WTC11 (cell line): ENCODE measurements around the gene SCARB2. TPM values are rescaled to one million over a fixed set of nuclear protein-coding genes. Genes with fewer than 3 reads are reported as not detected.

Experiments
- ATAC-seq: fragments of 200-7000 bp; cut with Tn5 transposase; 2 replicates; pipeline ENCODE4 v1.10.0; 2021; ENCODE audit warnings: mild to moderate bottlenecking, moderate library complexity
- CTCF ChIA-PET: fragments of 300-600 bp; sonication (Branson Sonifier 250); formaldehyde crosslinking; loops from one replicate; lab custom pipeline; 2021; ENCODE audit warnings: antibody characterized with exemption; lab: Charles Lee
- POLR2A ChIA-PET: fragments of 350-600 bp; sonication (Branson Sonifier 250); formaldehyde crosslinking; loops from one replicate; lab custom pipeline; 2021; ENCODE audit warnings: antibody characterized with exemption; lab: Charles Lee
- DNase-seq: peaks from one replicate; pipeline ENCODE4 v3.0.0; 2021; ENCODE audit warnings: low spot score
- H3K27ac Mint-ChIP-seq: 2 replicates; pipeline ENCODE4 v1.8.0; 2021; ENCODE audit warnings: mixed read lengths
- H3K27me3 Mint-ChIP-seq: 2 replicates; pipeline ENCODE4 v1.8.0; 2021; ENCODE audit warnings: low read depth, mild to moderate bottlenecking, moderate library complexity, mixed read lengths
- H3K36me3 Mint-ChIP-seq: 2 replicates; pipeline ENCODE4 v1.8.0; 2021; ENCODE audit warnings: mixed read lengths
- H3K4me1 Mint-ChIP-seq: 2 replicates; pipeline ENCODE4 v1.8.0; 2022; ENCODE audit warnings: mixed read lengths
- H3K4me3 Mint-ChIP-seq: 2 replicates; pipeline ENCODE4 v1.8.0; 2021; ENCODE audit warnings: mild to moderate bottlenecking, moderate library complexity, mixed read lengths
- H3K9me3 Mint-ChIP-seq: 2 replicates; pipeline ENCODE4 v1.8.0; 2021; ENCODE audit warnings: mixed read lengths
- ARID4B ChIP-seq: sonication (generic); formaldehyde crosslinking; IDR thresholded peaks from 2 replicates; pipeline ENCODE4 v1.8.0; 2023; ENCODE audit warnings: missing genetic modification reagents, mild to moderate bottlenecking, borderline replicate concordance
- ATF2 ChIP-seq: sonication (generic); formaldehyde crosslinking; IDR thresholded peaks from 2 replicates; pipeline ENCODE4 v1.8.1; 2022; ENCODE audit warnings: low read depth, missing genetic modification reagents, borderline replicate concordance
- CREM ChIP-seq: sonication (generic); formaldehyde crosslinking; IDR thresholded peaks from 2 replicates; pipeline ENCODE4 v1.8.1; 2022; ENCODE audit warnings: mild to moderate bottlenecking, missing genetic modification reagents, moderate library complexity
- EMX1 ChIP-seq: fragments of 250-450 bp; sonication (Bioruptor Pico); IDR thresholded peaks from 2 replicates; pipeline ENCODE4 v1.8.0; 2021; ENCODE audit warnings: mild to moderate bottlenecking
- GTF2I ChIP-seq: fragments of 250-450 bp; sonication (Bioruptor Pico); conservative IDR thresholded peaks from 2 replicates; pipeline ENCODE4 v1.4.0; 2021; ENCODE audit warnings: mild to moderate bottlenecking
- IRF1 ChIP-seq: sonication (generic); formaldehyde crosslinking; IDR thresholded peaks from 2 replicates; pipeline ENCODE4 v1.8.0; 2023; ENCODE audit warnings: missing genetic modification reagents
- MXD4 ChIP-seq: fragments of 250-450 bp; sonication (Bioruptor Pico); IDR thresholded peaks from 2 replicates; pipeline ENCODE4 v1.8.0; 2021; ENCODE audit warnings: mild to moderate bottlenecking, moderate library complexity, borderline replicate concordance
- STAT6 ChIP-seq: sonication (generic); formaldehyde crosslinking; conservative IDR thresholded peaks from 2 replicates; pipeline ENCODE4 v1.8.1; 2023; ENCODE audit warnings: mild to moderate bottlenecking, low read depth, missing genetic modification reagents, moderate library complexity
- TCF7 ChIP-seq: sonication (generic); formaldehyde crosslinking; IDR thresholded peaks from 2 replicates; pipeline ENCODE4 v1.8.0; 2022; ENCODE audit warnings: mild to moderate bottlenecking, low read depth, missing genetic modification reagents, moderate library complexity
- TEAD1 ChIP-seq: sonication (generic); formaldehyde crosslinking; IDR thresholded peaks from 2 replicates; pipeline ENCODE4 v1.8.0; 2022; ENCODE audit warnings: mild to moderate bottlenecking, missing genetic modification reagents
- ZNF121 ChIP-seq: sonication (generic); formaldehyde crosslinking; IDR thresholded peaks from 2 replicates; pipeline ENCODE4 v1.8.0; 2023; ENCODE audit warnings: missing genetic modification reagents
- ZNF219 ChIP-seq: sonication (generic); formaldehyde crosslinking; IDR thresholded peaks from 2 replicates; pipeline ENCODE4 v1.8.0; 2023; ENCODE audit warnings: missing genetic modification reagents, mild to moderate bottlenecking, borderline replicate concordance
- ZNF263 ChIP-seq: sonication (generic); formaldehyde crosslinking; IDR thresholded peaks from 2 replicates; pipeline ENCODE4 v1.8.1; 2022; ENCODE audit warnings: low read depth, mild to moderate bottlenecking, moderate library complexity, missing genetic modification reagents
- ZNF423 ChIP-seq: fragments of 250-450 bp; sonication (Bioruptor Pico); IDR thresholded peaks from 2 replicates; pipeline ENCODE4 v2.1.2; 2022; ENCODE audit warnings: mild to moderate bottlenecking, moderate library complexity
- total RNA-seq: library from RNA; stranded (reverse); gene quantifications from 3 replicates; pipeline ENCODE4 v1.2.3, GENCODE V29; 2021
- TF ChIP-seq, protein P1 (sequence below): fragments of 250-450 bp; sonication (Bioruptor Pico); IDR thresholded peaks from 2 replicates; pipeline ENCODE4 v2.1.2; 2022; ENCODE audit warnings: mild to moderate bottlenecking, moderate library complexity
- TF ChIP-seq, protein P2 (sequence below): fragments of 250-450 bp; sonication (Bioruptor Pico); IDR thresholded peaks from 2 replicates; pipeline ENCODE4 v1.9.0; 2021; ENCODE audit warnings: moderate library complexity, mild to moderate bottlenecking, inconsistent platforms, borderline replicate concordance
- TF ChIP-seq, protein P3 (sequence below): fragments of 250-450 bp; sonication (Bioruptor Pico); IDR thresholded peaks from 2 replicates; pipeline ENCODE4 v1.9.0; 2021; ENCODE audit warnings: mild to moderate bottlenecking

Gene SCARB2
- total RNA-seq, 1 experiment from 2014 or later: 38.0 TPM

- TF ChIP-seq, protein P1, sequence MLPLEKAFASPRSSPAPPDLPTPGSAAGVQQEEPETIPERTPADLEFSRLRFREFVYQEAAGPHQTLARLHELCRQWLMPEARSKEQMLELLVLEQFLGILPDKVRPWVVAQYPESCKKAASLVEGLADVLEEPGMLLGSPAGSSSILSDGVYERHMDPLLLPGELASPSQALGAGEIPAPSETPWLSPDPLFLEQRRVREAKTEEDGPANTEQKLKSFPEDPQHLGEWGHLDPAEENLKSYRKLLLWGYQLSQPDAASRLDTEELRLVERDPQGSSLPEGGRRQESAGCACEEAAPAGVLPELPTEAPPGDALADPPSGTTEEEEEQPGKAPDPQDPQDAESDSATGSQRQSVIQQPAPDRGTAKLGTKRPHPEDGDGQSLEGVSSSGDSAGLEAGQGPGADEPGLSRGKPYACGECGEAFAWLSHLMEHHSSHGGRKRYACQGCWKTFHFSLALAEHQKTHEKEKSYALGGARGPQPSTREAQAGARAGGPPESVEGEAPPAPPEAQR: no peak
- TF ChIP-seq, protein P2, sequence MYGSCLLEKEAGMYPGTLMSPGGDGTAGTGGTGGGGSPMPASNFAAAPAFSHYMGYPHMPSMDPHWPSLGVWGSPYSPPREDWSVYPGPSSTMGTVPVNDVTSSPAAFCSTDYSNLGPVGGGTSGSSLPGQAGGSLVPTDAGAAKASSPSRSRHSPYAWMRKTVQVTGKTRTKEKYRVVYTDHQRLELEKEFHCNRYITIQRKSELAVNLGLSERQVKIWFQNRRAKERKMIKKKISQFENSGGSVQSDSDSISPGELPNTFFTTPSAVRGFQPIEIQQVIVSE (CRISPR knock-in tag): no peak
Measured at GRCh38 chr4:76156635-76157034, 57.0 kb downstream of the SCARB2 start (continued).

DNA sequence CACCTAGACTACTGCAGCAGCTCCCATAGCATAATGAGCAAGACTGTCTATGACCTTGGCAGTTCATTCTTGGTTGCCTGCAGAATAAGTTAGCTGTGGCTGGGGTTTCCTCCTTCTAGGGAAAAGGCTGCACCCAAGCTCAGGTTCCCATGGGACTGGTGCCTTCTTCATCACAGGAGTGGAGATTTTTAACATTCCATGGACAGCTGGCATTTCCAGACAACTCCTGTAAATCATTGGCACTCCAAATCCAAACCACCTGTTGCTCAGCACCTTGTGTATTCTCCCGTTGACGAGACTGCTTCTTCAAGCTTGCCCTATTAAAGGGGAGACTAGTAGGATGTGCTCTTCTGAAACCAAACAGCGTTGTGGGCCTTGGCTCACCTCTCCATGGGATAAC, 57.6 kb downstream of the SCARB2 start:
- Mint-ChIP-seq H3K4me1 (no peaks in the 10 kb centered on the region), H3K27ac (no peak overlapping the region), H3K9me3 (peaks cover 20% of the 10 kb centered on the region), H3K36me3 (peaks cover 15% of the 10 kb centered on the region)
- POLR2A ChIA-PET: no interaction called here
- CTCF ChIA-PET: interaction anchor here (0.5 to 1.1 kb wide), 2 partner anchors 24 to 184 kb away, joined by 3 read pairs; no protein-coding TSS in a partner anchor
- TF ChIP-seq TCF7 (CRISPR knock-in tag): no peak
- no peak for TF ChIP-seq ARID4B
- TF ChIP-seq GTF2I (CRISPR knock-in tag): no peak
- no peak for TF ChIP-seq STAT6 (CRISPR knock-in tag)
- TF ChIP-seq CREM: no peak
- TF ChIP-seq ZNF263 (CRISPR knock-in tag): no peak
- TF ChIP-seq, all 79 proteins: peak for 0
- H3K4me3 Mint-ChIP-seq: no peak overlapping the region
- no peak for ATAC-seq
- no peak for DNase-seq
- peaks cover 2% of the 10 kb centered on the region; the same call in 1 of the 2 replicates for H3K27me3 Mint-ChIP-seq

- Mint-ChIP-seq H3K4me1 (peaks cover 14% of the 10 kb centered on the region), H3K36me3 (peaks cover 13% of the 10 kb centered on the region), H3K27me3 (peaks cover 2% of the 10 kb centered on the region; the same call in 1 of the 2 replicates), H3K27ac (no peak overlapping the region), H3K9me3 (peaks cover 20% of the 10 kb centered on the region), H3K4me3 (no peak overlapping the region)
- no peak for DNase-seq
- ATAC-seq: no peak
- ChIA-PET POLR2A (no interaction called here), CTCF (no interaction called here)
- TF ChIP-seq TEAD1 (CRISPR knock-in tag) (no peak), ZNF219 (CRISPR knock-in tag) (no peak), ZNF121 (CRISPR knock-in tag) (no peak), IRF1 (no peak), ZNF423 (CRISPR knock-in tag) (no peak), EMX1 (CRISPR knock-in tag) (no peak), ATF2 (no peak), MXD4 (CRISPR knock-in tag) (no peak)
- TF ChIP-seq, protein P3, sequence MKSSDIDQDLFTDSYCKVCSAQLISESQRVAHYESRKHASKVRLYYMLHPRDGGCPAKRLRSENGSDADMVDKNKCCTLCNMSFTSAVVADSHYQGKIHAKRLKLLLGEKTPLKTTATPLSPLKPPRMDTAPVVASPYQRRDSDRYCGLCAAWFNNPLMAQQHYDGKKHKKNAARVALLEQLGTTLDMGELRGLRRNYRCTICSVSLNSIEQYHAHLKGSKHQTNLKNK (CRISPR knock-in tag): no peak
Measured at GRCh38 chr4:76153356-76153755, 60.3 kb downstream of the SCARB2 start.
